Activated CD8-positive, alpha-beta memory T cell treated with anti-CD3 and anti-CD28 coated beads, Interleukin-2, amount 10 ng/mL, durations not matched to agents 7 days and 5 days (primary cell): ENCODE results near the gene ZSCAN25. TPM values are rescaled to one million over a fixed set of nuclear protein-coding genes. Genes with fewer than 3 reads are reported as not detected.
"Not testable (repeated sequence)": the region's sequence is repeated elsewhere in the genome, so short reads cannot be mapped to it uniquely, and the experiment has no call there.

Source experiments
- ATAC-seq: fragments of 150-1000 bp; cut with Tn5 transposase; one replicate; pipeline ENCODE4 v1.10.0; 2021; ENCODE audit warnings: moderate library complexity
- CTCF ChIA-PET: fragments of 350-600 bp; sonication (Branson Sonifier 250); formaldehyde crosslinking; loops from one replicate; lab custom pipeline; 2021; ENCODE audit warnings: antibody characterized with exemption; lab: Charles Lee
- DNase-seq: peaks from one replicate; pipeline ENCODE4 v3.0.0-alpha.2; 2020
- H3K27ac Mint-ChIP-seq: one replicate; pipeline ENCODE4 v1.8.0; 2021; ENCODE audit warnings: mild to moderate bottlenecking, mixed read lengths
- H3K27me3 Mint-ChIP-seq: one replicate; pipeline ENCODE4 v1.8.0; 2021; ENCODE audit warnings: mixed read lengths
- H3K36me3 Mint-ChIP-seq: one replicate; pipeline ENCODE4 v1.8.0; 2021; ENCODE audit warnings: mild to moderate bottlenecking, mixed read lengths
- H3K4me1 Mint-ChIP-seq: one replicate; pipeline ENCODE4 v1.8.0; 2021; ENCODE audit warnings: mixed read lengths
- H3K4me3 Mint-ChIP-seq: one replicate; pipeline ENCODE4 v1.8.0; 2021; ENCODE audit warnings: mild to moderate bottlenecking, moderate library complexity, mixed read lengths
- H3K9me3 Mint-ChIP-seq: one replicate; pipeline ENCODE4 v1.8.0; 2022; ENCODE audit warnings: low read depth, mixed read lengths
- total RNA-seq, 2 experiments: library from RNA; stranded (reverse); gene quantifications; one replicate each; pipeline ENCODE4 v1.2.3, GENCODE V29; 2021

The ZSCAN25 gene
- total RNA-seq: 10 to 100 TPM; 26.8 to 31.7 TPM

- H3K9me3 Mint-ChIP-seq: no peaks in the 10 kb centered on the region
- ATAC-seq (peak; percentile 94), DNase-seq (peak; percentile 94)
- no peaks in the 10 kb centered on the region for H3K27me3 Mint-ChIP-seq
- peaks cover 51% of the 10 kb centered on the region for H3K4me1 Mint-ChIP-seq
- peak within 1 kb of the TSS; percentile 90 for H3K4me3 Mint-ChIP-seq
- CTCF ChIA-PET: interaction anchor here (0.6 to 2.1 kb wide), 10 partner anchors 7 to 1745 kb away, joined by 3 to 10 read pairs (median 3); partner anchors contain the start of genes FAM200A and TMEM225B
- H3K27ac Mint-ChIP-seq: peak within 1 kb of the TSS; percentile 94
- peaks cover 33% of the 10 kb centered on the region for H3K36me3 Mint-ChIP-seq
Measured at GRCh38 chr7:99616359-99617191, at the start of gene ZSCAN25. Gene ZSCAN25 (plus strand): TSS chr7:99616946. CDS start chr7:99619607, 2,661 bp downstream.

GRCh38 chr7:99568770-99569169 is 48.0 kb upstream of the ZSCAN25 start:
- H3K4me1 Mint-ChIP-seq, H3K27me3 Mint-ChIP-seq, ATAC-seq, DNase-seq, H3K4me3 Mint-ChIP-seq, H3K27ac Mint-ChIP-seq, CTCF ChIA-PET, H3K9me3 Mint-ChIP-seq: not testable (repeated sequence)
- H3K36me3 Mint-ChIP-seq: peaks cover 68% of the 10 kb centered on the region

GRCh38 chr7:99571768-99572167 is 45.0 kb upstream of the ZSCAN25 start:
- Mint-ChIP-seq H3K4me1 (no peaks in the 10 kb centered on the region), H3K4me3 (no peak overlapping the region), H3K9me3 (no peaks in the 10 kb centered on the region), H3K27ac (no peak overlapping the region), H3K27me3 (no peaks in the 10 kb centered on the region), H3K36me3 (peaks cover 49% of the 10 kb centered on the region)
- DNase-seq: no peak
- CTCF ChIA-PET: no interaction called here
- ATAC-seq: no peak

DNA sequence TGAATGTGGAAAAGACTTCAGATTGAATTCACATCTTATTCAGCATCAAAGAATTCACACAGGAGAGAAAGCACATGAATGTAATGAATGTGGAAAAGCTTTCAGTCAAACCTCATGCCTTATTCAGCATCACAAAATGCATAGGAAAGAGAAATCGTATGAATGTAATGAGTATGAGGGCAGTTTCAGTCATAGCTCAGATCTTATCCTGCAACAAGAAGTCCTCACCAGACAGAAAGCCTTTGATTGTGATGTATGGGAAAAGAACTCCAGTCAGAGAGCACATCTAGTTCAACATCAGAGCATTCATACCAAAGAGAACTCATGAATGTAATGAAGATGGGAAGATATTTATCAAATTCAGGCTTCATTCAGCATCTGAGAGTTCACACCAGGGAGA is 43.5 kb upstream of the ZSCAN25 start:
- H3K36me3 Mint-ChIP-seq: peaks cover 45% of the 10 kb centered on the region
- no peak overlapping the region for H3K27ac Mint-ChIP-seq
- H3K9me3 Mint-ChIP-seq: no peaks in the 10 kb centered on the region
- CTCF ChIA-PET: no interaction called here
- ATAC-seq (no peak), DNase-seq (no peak)
- no peak overlapping the region for H3K4me3 Mint-ChIP-seq
- no peaks in the 10 kb centered on the region for H3K4me1 Mint-ChIP-seq
- no peaks in the 10 kb centered on the region for H3K27me3 Mint-ChIP-seq

DNA sequence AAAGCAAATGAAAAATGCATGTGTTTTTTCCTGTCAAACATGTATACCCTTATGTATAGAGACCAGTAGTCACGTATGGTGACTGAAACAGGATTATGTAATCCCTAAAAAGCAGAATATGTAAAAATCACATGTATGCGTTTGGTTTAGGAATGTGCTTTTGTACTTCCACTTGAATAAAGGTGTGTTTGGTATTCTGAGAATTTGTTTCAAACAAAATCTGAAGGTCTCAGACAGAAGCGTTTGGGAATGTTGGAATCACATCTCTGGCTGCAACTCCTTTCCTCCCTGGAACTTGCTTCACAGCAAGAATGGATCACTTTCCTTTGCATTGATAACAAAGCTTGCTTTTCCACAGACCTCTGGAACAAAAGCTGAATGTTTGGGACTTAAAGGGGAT is 40.5 kb upstream of the ZSCAN25 start:
- CTCF ChIA-PET: no interaction called here
- ATAC-seq (no peak), DNase-seq (no peak)
- Mint-ChIP-seq H3K4me1 (peaks cover 15% of the 10 kb centered on the region), H3K4me3 (no peak overlapping the region), H3K36me3 (peaks cover 27% of the 10 kb centered on the region), H3K9me3 (no peaks in the 10 kb centered on the region), H3K27ac (no peak overlapping the region), H3K27me3 (no peaks in the 10 kb centered on the region)

DNA sequence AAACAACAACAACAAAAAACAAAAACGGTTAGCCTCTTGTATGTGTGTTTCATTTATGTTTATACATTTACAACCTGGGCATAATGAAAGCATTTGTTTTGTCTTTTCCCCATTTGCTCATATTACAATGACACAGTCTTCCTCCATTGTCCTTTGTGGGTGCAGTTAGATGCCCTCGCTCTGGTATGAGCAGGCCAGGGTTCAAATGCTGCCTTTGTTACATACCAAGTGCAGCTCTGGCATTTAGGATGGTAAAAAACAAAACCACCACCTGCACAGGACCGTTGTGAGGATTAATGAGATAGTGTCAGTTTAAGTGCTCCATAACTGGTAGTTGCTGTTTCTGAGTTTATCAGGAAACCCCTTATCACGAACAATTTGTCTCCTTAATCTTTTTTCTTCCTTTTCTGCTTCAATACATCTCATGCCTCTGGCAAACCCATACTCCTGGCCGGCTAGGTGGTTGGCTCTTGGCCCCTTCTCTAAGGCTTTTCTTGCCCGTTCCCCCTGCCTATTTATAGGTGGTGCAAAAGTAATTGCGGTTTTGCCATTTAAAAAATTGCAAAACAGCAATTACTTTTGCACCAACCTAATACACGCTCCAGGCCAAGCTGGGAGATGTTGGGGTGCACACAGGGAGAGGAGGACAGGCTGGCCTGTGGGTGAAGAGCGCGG is 37.3 kb upstream of the ZSCAN25 start:
- Mint-ChIP-seq H3K27me3 (no peaks in the 10 kb centered on the region), H3K4me3 (peak overlapping the region; percentile 83), H3K4me1 (peaks cover 15% of the 10 kb centered on the region), H3K9me3 (no peaks in the 10 kb centered on the region), H3K27ac (no peak overlapping the region), H3K36me3 (no peaks in the 10 kb centered on the region)
- DNase-seq: no peak
- ATAC-seq: no peak
- CTCF ChIA-PET: interaction anchor here (0.9 kb wide), 1 partner anchor 38 kb away, joined by 5 read pairs; no protein-coding TSS in a partner anchor

- peaks cover 15% of the 10 kb centered on the region for H3K4me1 Mint-ChIP-seq
- peak overlapping the region; percentile 63 for H3K27ac Mint-ChIP-seq
- H3K27me3 Mint-ChIP-seq: no peaks in the 10 kb centered on the region
- H3K4me3 Mint-ChIP-seq: peak overlapping the region; percentile 83
- no peaks in the 10 kb centered on the region for H3K9me3 Mint-ChIP-seq
- H3K36me3 Mint-ChIP-seq: no peaks in the 10 kb centered on the region
- DNase-seq: peak; percentile 54
- ATAC-seq: peak; percentile 83
- CTCF ChIA-PET: interaction anchor here (0.7 to 1.0 kb wide), 5 partner anchors 19 to 82 kb away, joined by 3 to 5 read pairs (median 3); no protein-coding TSS in a partner anchor
Measured at GRCh38 chr7:99579956-99580777, 36.6 kb upstream of the ZSCAN25 start.

GRCh38 chr7:99580778-99581332 is 35.9 kb upstream of the ZSCAN25 start:
- not testable (repeated sequence) for DNase-seq, H3K27ac Mint-ChIP-seq, H3K36me3 Mint-ChIP-seq, H3K9me3 Mint-ChIP-seq, ATAC-seq, H3K27me3 Mint-ChIP-seq
- Mint-ChIP-seq H3K4me3 (peak overlapping the region; percentile 83), H3K4me1 (peaks cover 15% of the 10 kb centered on the region)
- CTCF ChIA-PET: interaction anchor here (0.7 to 1.0 kb wide), 5 partner anchors 18 to 83 kb away, joined by 3 to 5 read pairs (median 3); no protein-coding TSS in a partner anchor

DNA sequence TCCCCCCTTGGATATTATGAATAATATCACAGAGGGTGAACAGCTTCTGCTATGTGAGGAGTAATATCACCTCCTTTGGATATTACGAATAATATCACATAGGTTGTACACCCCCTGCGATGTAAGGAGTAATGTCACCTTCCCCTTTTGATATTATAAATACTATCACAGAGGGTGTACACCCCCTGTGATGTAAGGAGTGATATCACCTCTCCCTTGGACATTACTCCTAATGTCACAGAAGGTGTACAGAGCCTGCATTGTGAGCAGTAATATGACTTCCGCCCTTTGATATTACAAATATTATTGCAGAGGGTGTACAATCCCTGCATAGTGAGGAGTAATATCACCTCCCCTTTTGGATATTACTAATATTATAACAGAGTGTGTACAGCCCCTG is 27.9 kb upstream of the ZSCAN25 start:
- no peaks in the 10 kb centered on the region for H3K36me3 Mint-ChIP-seq
- ATAC-seq: peak; percentile 31
- H3K4me3 Mint-ChIP-seq: no peak overlapping the region
- DNase-seq: no peak
- H3K9me3 Mint-ChIP-seq: no peaks in the 10 kb centered on the region
- CTCF ChIA-PET: no interaction called here
- no peak overlapping the region for H3K27ac Mint-ChIP-seq
- H3K27me3 Mint-ChIP-seq: no peaks in the 10 kb centered on the region
- H3K4me1 Mint-ChIP-seq: no peaks in the 10 kb centered on the region

- Mint-ChIP-seq H3K27me3 (no peaks in the 10 kb centered on the region), H3K9me3 (no peaks in the 10 kb centered on the region), H3K4me1 (no peaks in the 10 kb centered on the region), H3K4me3 (no peak overlapping the region), H3K27ac (no peak overlapping the region), H3K36me3 (no peaks in the 10 kb centered on the region)
- CTCF ChIA-PET: no interaction called here
- ATAC-seq: peak; percentile 49
- no peak for DNase-seq
Measured at GRCh38 chr7:99594948-99595745, 21.6 kb upstream of the ZSCAN25 start.

GRCh38 chr7:99596408-99596955 is 20.3 kb upstream of the ZSCAN25 start:
- Mint-ChIP-seq H3K9me3 (no peaks in the 10 kb centered on the region), H3K27me3 (no peaks in the 10 kb centered on the region), H3K4me1 (no peaks in the 10 kb centered on the region), H3K27ac (no peak overlapping the region), H3K36me3 (no peaks in the 10 kb centered on the region), H3K4me3 (no peak overlapping the region)
- ATAC-seq (no peak), DNase-seq (no peak)
- CTCF ChIA-PET: no interaction called here
